HCT116 (cell line): ENCODE results near the gene ARHGEF9. TPM values are rescaled to one million over a fixed set of nuclear protein-coding genes. Genes with fewer than 3 reads are reported as not detected.

Experiments used
- ATAC-seq: fragments of 200-7000 bp; cut with Tn5 transposase; 2 replicates; pipeline ENCODE4 v1.9.1; 2020; ENCODE audit warnings: mild to moderate bottlenecking, moderate library complexity
- BruUV-seq: library from RNA; stranded (reverse); fragments of 400-500 nt; replicated peaks from 2 replicates; lab custom pipeline; 2021; lab: Mats Ljungman, UMichigan
- CTCF ChIA-PET: fragments of 300-600 bp; sonication (Branson Sonifier 250); formaldehyde crosslinking; loops from one replicate; lab custom pipeline; 2021; ENCODE audit warnings: antibody characterized with exemption; lab: Charles Lee
- POLR2A ChIA-PET: fragments of 300-600, 350-600 bp; sonication (Branson Sonifier 250); formaldehyde crosslinking; loops from one replicate; lab custom pipeline; 2021; ENCODE audit warnings: antibody characterized with exemption; lab: Charles Lee
- RAD21 ChIA-PET, 2 experiments: fragments of 300-600 bp; sonication (Branson Sonifier 250); formaldehyde crosslinking; loops; one replicate each; lab custom pipeline; 2023; ENCODE audit warnings: low total read pairs in 2 of 2; ENCODE audit not compliant: uncharacterized antibody in 2 of 2, unreplicated experiment in 2 of 2, low non-redundant PET in 1 of 2; lab: Charles Lee
- DNase-seq: peaks from one replicate; pipeline ENCODE4 v3.0.0-alpha.2; 2010; ENCODE audit warnings: low read depth, low spot score
- H2AFZ ChIP-seq: fragments of 200-600 bp; shearing (Covaris generic), sonication (generic); 2 replicates; pipeline ENCODE4 v1.6.1; 2017; ENCODE audit warnings: low read depth, mixed run types, mixed read lengths, antibody characterized with exemption, low read length; ENCODE audit not compliant: poor library complexity, severe bottlenecking
- H3K27ac ChIP-seq: 2 replicates; pipeline ENCODE4 v1.5.1; 2012; ENCODE audit warnings: low read depth, low read length
- H3K27me3 ChIP-seq: fragments of 200-600 bp; sonication (generic); 2 replicates; pipeline ENCODE4 v1.6.1; 2016; ENCODE audit warnings: mixed run types, low read length, mixed read lengths; ENCODE audit not compliant: insufficient read depth
- H3K36me3 ChIP-seq, 2 experiments: fragments of 200-500 bp in 1 of 2; fragments of 200-600 bp in 1 of 2; sonication (Bioruptor generic) in 1 of 2; sonication (generic) in 1 of 2; 2 replicates each; pipeline versions ENCODE4 v1.5.1 to v1.6.1; 2014 to 2016; ENCODE audit warnings: low read length in 2 of 2, inconsistent platforms in 1 of 2, mixed read lengths in 1 of 2, mixed run types in 1 of 2; ENCODE audit not compliant: insufficient read depth in 2 of 2, control insufficient read depth in 1 of 2
- H3K4me1 ChIP-seq, 2 experiments: fragments of 200-600 bp in 1 of 2; sonication (generic) in 1 of 2; 2 replicates each; pipeline versions ENCODE4 v1.5.1 to v1.6.1; 2012 to 2017; ENCODE audit warnings: low read length in 2 of 2, inconsistent platforms in 1 of 2, mild to moderate bottlenecking in 1 of 2, mixed read lengths in 1 of 2, mixed run types in 1 of 2, moderate library complexity in 1 of 2; ENCODE audit not compliant: insufficient read depth in 2 of 2, control insufficient read depth in 1 of 2
- H3K4me2 ChIP-seq: fragments of 200-600 bp; sonication (generic); 2 replicates; pipeline ENCODE4 v1.6.1; 2017; ENCODE audit warnings: mixed run types, low read length, mixed read lengths
- H3K4me3 ChIP-seq, 2 experiments: fragments of 200-600 bp in 1 of 2; sonication (generic) in 1 of 2; replicated peaks in 1 of 2; 2 replicates each; pipeline ENCODE4 v1.5.1; 2011 to 2016; ENCODE audit warnings: low read length in 2 of 2, control low read depth in 1 of 2, low read depth in 1 of 2, mild to moderate bottlenecking in 1 of 2, mixed read lengths in 1 of 2, mixed run types in 1 of 2
- H3K79me2 ChIP-seq: fragments of 200-600 bp; sonication (generic); 2 replicates; pipeline ENCODE4 v1.6.1; 2017; ENCODE audit warnings: mild to moderate bottlenecking, mixed run types, low read length, moderate library complexity, mixed read lengths; ENCODE audit not compliant: insufficient read depth
- H3K9ac ChIP-seq: fragments of 200-600 bp; sonication (generic); 2 replicates; pipeline ENCODE4 v1.6.1; 2016; ENCODE audit warnings: low read length, mixed read lengths
- H3K9me2 ChIP-seq: fragments of 200-600 bp; sonication (generic), shearing (Covaris generic); 2 replicates; pipeline ENCODE4 v1.6.1; 2017; ENCODE audit warnings: mixed run types, mild to moderate bottlenecking, moderate library complexity; ENCODE audit not compliant: insufficient read depth
- H3K9me3 ChIP-seq, 2 experiments: fragments of 200-500 bp in 1 of 2; fragments of 200-600 bp in 1 of 2; sonication (Bioruptor generic) in 1 of 2; sonication (generic) in 1 of 2; 2 replicates each; pipeline ENCODE4 v1.6.1; 2014 to 2017; ENCODE audit warnings: low read length in 2 of 2, mixed read lengths in 2 of 2, inconsistent platforms in 1 of 2, low read depth in 1 of 2, mild to moderate bottlenecking in 1 of 2, mixed run types in 1 of 2, moderate library complexity in 1 of 2; ENCODE audit not compliant: control insufficient read depth in 1 of 2, insufficient read depth in 1 of 2
- H4K20me1 ChIP-seq: fragments of 200-600 bp; sonication (generic), shearing (Covaris generic); 2 replicates; pipeline ENCODE4 v1.6.1; 2017; ENCODE audit warnings: mixed run types, mild to moderate bottlenecking, moderate library complexity; ENCODE audit not compliant: insufficient read depth
- ATF3 ChIP-seq: IDR thresholded peaks from 2 replicates; pipeline ENCODE4 v1.6.1; 2012
- CEBPB ChIP-seq: IDR thresholded peaks from 2 replicates; pipeline ENCODE4 v1.6.1; 2012; ENCODE audit warnings: low read depth
- CTCF ChIP-seq, 3 experiments: fragments of 200-600 bp in 1 of 3; sonication (generic) in 1 of 3; IDR thresholded peaks in 2 of 3; conservative IDR thresholded peaks in 1 of 3; 2 replicates each; pipeline ENCODE4 v1.5.1; 2012 to 2017; ENCODE audit warnings: low read depth in 2 of 3, low read length in 2 of 3, antibody characterized with exemption in 1 of 3, borderline replicate concordance in 1 of 3, control low read depth in 1 of 3, mild to moderate bottlenecking in 1 of 3, mixed read lengths in 1 of 3, mixed run types in 1 of 3, moderate library complexity in 1 of 3; ENCODE audit not compliant: insufficient read depth in 1 of 3
- EGR1 ChIP-seq: IDR thresholded peaks from 2 replicates; pipeline ENCODE4 v1.6.1; 2012; ENCODE audit warnings: low read depth
- ELF1 ChIP-seq: IDR thresholded peaks from 2 replicates; pipeline ENCODE4 v1.6.1; 2012; ENCODE audit warnings: low read depth, borderline replicate concordance
- EZH2phosphoT487 ChIP-seq: fragments of 200-600 bp; IDR thresholded peaks from 2 replicates; pipeline ENCODE4 v1.6.1; 2018; ENCODE audit warnings: antibody characterized with exemption, borderline replicate concordance
- FOSL1 ChIP-seq: IDR thresholded peaks from 2 replicates; pipeline ENCODE4 v1.6.1; 2012; ENCODE audit warnings: low read depth
- JUND ChIP-seq: IDR thresholded peaks from 2 replicates; pipeline ENCODE4 v1.6.1; 2012
- POLR2AphosphoS5 ChIP-seq: IDR thresholded peaks from 2 replicates; pipeline ENCODE4 v1.6.1; 2011; ENCODE audit warnings: mild to moderate bottlenecking, low read depth, low read length, moderate library complexity
- RAD21 ChIP-seq: IDR thresholded peaks from 2 replicates; pipeline ENCODE4 v1.6.1; 2012; ENCODE audit warnings: low read depth, mild to moderate bottlenecking
- SIN3A ChIP-seq: IDR thresholded peaks from 2 replicates; pipeline ENCODE4 v1.6.1; 2012; ENCODE audit warnings: low read depth
- SP1 ChIP-seq: IDR thresholded peaks from 2 replicates; pipeline ENCODE4 v1.6.1; 2012; ENCODE audit warnings: low read depth
- SRF ChIP-seq: IDR thresholded peaks from 2 replicates; pipeline ENCODE4 v1.6.1; 2012; ENCODE audit warnings: low read depth
- TCF7L2 ChIP-seq: IDR thresholded peaks from 2 replicates; pipeline ENCODE4 v1.7.0; 2011; ENCODE audit warnings: borderline replicate concordance, inconsistent platforms; ENCODE audit not compliant: insufficient read depth, insufficient read length; ENCODE audit errors: extremely low read depth
- YY1 ChIP-seq: IDR thresholded peaks from 2 replicates; pipeline ENCODE4 v1.6.1; 2011; ENCODE audit warnings: low read length, low read depth, moderate library complexity, mild to moderate bottlenecking; ENCODE audit not compliant: insufficient replicate concordance; ENCODE audit errors: extremely low read depth
- ZNF274 ChIP-seq: fragments of 200-500 bp; sonication (Bioruptor generic); IDR thresholded peaks from 2 replicates; pipeline ENCODE4 v1.6.1; 2014; ENCODE audit warnings: mild to moderate bottlenecking, low read depth, low read length, inconsistent platforms
- intact Hi-C: fragments of 100-400 bp; cut with micrococcal nuclease; formaldehyde crosslinking; loops from 2 replicates; pipeline ENCODE4 v1.10.0; 2022
- total RNA-seq: library from RNA; stranded (reverse); gene quantifications from one replicate; pipeline ENCODE4 v1.2.1, GENCODE V29; 2021; ENCODE audit not compliant: unreplicated experiment

The ARHGEF9 gene
- total RNA-seq, 1 experiment from 2014 or later, result 15.0 TPM

DNA sequence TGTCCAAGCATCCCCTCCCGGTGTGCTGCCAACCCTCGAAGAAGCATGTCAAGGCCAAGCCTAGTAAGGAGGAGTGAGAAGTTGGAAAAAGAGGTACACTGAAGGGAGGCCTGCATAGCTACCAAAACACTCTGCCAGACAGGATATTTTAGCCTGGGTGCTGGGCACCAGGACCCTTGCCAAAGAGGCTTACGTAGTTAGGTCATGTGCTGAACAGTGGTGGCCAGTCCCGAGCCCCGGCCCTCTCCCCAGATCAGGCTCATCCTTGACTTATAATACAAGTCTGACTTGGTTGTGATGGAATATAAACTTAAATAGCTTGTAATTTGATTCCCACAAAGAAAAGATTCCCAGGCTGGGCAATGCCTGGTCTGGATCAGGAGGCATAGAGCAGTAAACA is 149.3 kb downstream of the ARHGEF9 start:
- no peak for TF ChIP-seq JUND
- TF ChIP-seq FOSL1, result no peak
- TF ChIP-seq SP1, result no peak
- no peak for TF ChIP-seq EGR1
- no peak for TF ChIP-seq POLR2AphosphoS5
- TF ChIP-seq SRF, result no peak
- TF ChIP-seq YY1, result no peak
- TF ChIP-seq SIN3A, result no peak
- TF ChIP-seq ATF3, result no peak
- TF ChIP-seq EZH2phosphoT487, result no peak
- TF ChIP-seq ZNF274, result no peak
- TF ChIP-seq RAD21, result no peak
- TF ChIP-seq ELF1, result no peak
- no peak for TF ChIP-seq TCF7L2
- TF ChIP-seq CEBPB, result no peak
- no peak for TF ChIP-seq CTCF (IDR thresholded peaks at IDR 0.05 in 2 of 3, conservative IDR thresholded peaks at IDR 0.05 in 1 of 3; ENCODE audit: borderline replicate concordance in 1 of 3, insufficient read depth in 1 of 3, low read depth in 2 of 3, low read length in 2 of 3)
- ChIA-PET RAD21 (no interaction called here), CTCF (no interaction called here), POLR2A (no interaction called here)
- BruUV-seq, result no TSS peak
- H3K4me3 ChIP-seq, result no peak overlapping the region
- no peak overlapping the region for H3K9ac ChIP-seq
- H3K9me3 ChIP-seq, result no peaks in the 10 kb centered on the region
- H4K20me1 ChIP-seq, result no peaks in the 10 kb centered on the region
- no peak overlapping the region for H3K4me2 ChIP-seq
- no peak for DNase-seq
- H3K4me1 ChIP-seq, result no peaks in the 10 kb centered on the region
- intact Hi-C loops, result no loop called here
- H3K27me3 ChIP-seq, result no peaks in the 10 kb centered on the region
- H3K9me2 ChIP-seq, result no peaks in the 10 kb centered on the region
- H3K27ac ChIP-seq, result no peak overlapping the region
- H3K79me2 ChIP-seq, result no peaks in the 10 kb centered on the region
- no peaks in the 10 kb centered on the region; a peak in 1 of 4 replicates for H3K36me3 ChIP-seq
- no peak for ATAC-seq
- no peak overlapping the region for H2AFZ ChIP-seq
